Memory B cell (primary cell): ENCODE measurements around the gene OSER1.
"Not testable (repeated sequence)": the region's sequence is repeated elsewhere in the genome, so short reads cannot be mapped to it uniquely, and the experiment has no call there.

Source experiments
- ATAC-seq: fragments of 150-1000 bp; cut with Tn5 transposase; 2 replicates; pipeline ENCODE4 v1.10.0; 2021; ENCODE audit warnings: low read depth, mild to moderate bottlenecking, moderate library complexity
- DNase-seq, 2 donors: peaks; one replicate each; pipeline ENCODE4 v3.0.0; 2022; ENCODE audit warnings: low spot score in 2 of 2
- H3K27ac Mint-ChIP-seq: one replicate; pipeline ENCODE4 v1.8.0; 2022; ENCODE audit warnings: mild to moderate bottlenecking, moderate library complexity, mixed read lengths
- H3K27me3 Mint-ChIP-seq: one replicate; pipeline ENCODE4 v1.8.0; 2022; ENCODE audit warnings: mixed read lengths
- H3K36me3 Mint-ChIP-seq: one replicate; pipeline ENCODE4 v1.8.0; 2022; ENCODE audit warnings: mild to moderate bottlenecking, mixed read lengths
- H3K4me1 Mint-ChIP-seq: one replicate; pipeline ENCODE4 v1.8.0; 2022; ENCODE audit warnings: mixed read lengths
- H3K4me3 Mint-ChIP-seq: one replicate; pipeline ENCODE4 v1.8.0; 2022; ENCODE audit warnings: mild to moderate bottlenecking, moderate library complexity, mixed read lengths
- H3K9me3 Mint-ChIP-seq: one replicate; pipeline ENCODE4 v1.8.0; 2022; ENCODE audit warnings: mixed read lengths

OSER1 gene

GRCh38 chr20:44210406-44211176 lies at the start of gene OSER1:
Gene OSER1, minus strand, starts transcription at chr20:44210771. Its CDS starts 3,814 bp downstream, at chr20:44206957.
- Mint-ChIP-seq H3K27ac (peak within 1 kb of the TSS; percentile 99), H3K27me3 (no peaks in the 10 kb centered on the region), H3K36me3 (peaks cover 5% of the 10 kb centered on the region), H3K4me1 (peaks cover 30% of the 10 kb centered on the region), H3K4me3 (peak within 1 kb of the TSS; percentile 97), H3K9me3 (no peaks in the 10 kb centered on the region)
- DNase-seq (peak; percentile 98 to 100), ATAC-seq (peak; percentile 79)

GRCh38 chr20:44258226-44258890 lies 47.8 kb upstream of the OSER1 start:
- H3K9me3 Mint-ChIP-seq: no peaks in the 10 kb centered on the region
- H3K36me3 Mint-ChIP-seq: peaks cover 2% of the 10 kb centered on the region
- H3K27ac Mint-ChIP-seq: no peak overlapping the region
- ATAC-seq: no peak
- DNase-seq: no peak
- H3K4me3 Mint-ChIP-seq: no peak overlapping the region
- peaks cover 3% of the 10 kb centered on the region for H3K4me1 Mint-ChIP-seq
- H3K27me3 Mint-ChIP-seq: peaks cover 3% of the 10 kb centered on the region

- no peaks in the 10 kb centered on the region for H3K9me3 Mint-ChIP-seq
- peaks cover 8% of the 10 kb centered on the region for H3K27me3 Mint-ChIP-seq
- peaks cover 3% of the 10 kb centered on the region for H3K4me1 Mint-ChIP-seq
- DNase-seq (no peak), ATAC-seq (no peak)
- H3K36me3 Mint-ChIP-seq: peaks cover 7% of the 10 kb centered on the region
- H3K4me3 Mint-ChIP-seq: no peak overlapping the region
- no peak overlapping the region for H3K27ac Mint-ChIP-seq
Observed at GRCh38 chr20:44256961-44257360, 46.4 kb upstream of the OSER1 start.

GRCh38 chr20:44255942-44256341 lies 45.4 kb upstream of the OSER1 start:
- H3K4me3 Mint-ChIP-seq: no peak overlapping the region
- no peak overlapping the region for H3K27ac Mint-ChIP-seq
- H3K36me3 Mint-ChIP-seq: peaks cover 7% of the 10 kb centered on the region
- ATAC-seq (no peak), DNase-seq (no peak)
- peaks cover 3% of the 10 kb centered on the region for H3K4me1 Mint-ChIP-seq
- H3K27me3 Mint-ChIP-seq: peaks cover 10% of the 10 kb centered on the region
- no peaks in the 10 kb centered on the region for H3K9me3 Mint-ChIP-seq

GRCh38 chr20:44254073-44254472 lies 43.5 kb upstream of the OSER1 start:
- peaks cover 7% of the 10 kb centered on the region for H3K36me3 Mint-ChIP-seq
- H3K9me3 Mint-ChIP-seq: no peaks in the 10 kb centered on the region
- peaks cover 3% of the 10 kb centered on the region for H3K4me1 Mint-ChIP-seq
- H3K4me3 Mint-ChIP-seq: no peak overlapping the region
- H3K27me3 Mint-ChIP-seq: peaks cover 13% of the 10 kb centered on the region
- DNase-seq: no peak
- H3K27ac Mint-ChIP-seq: no peak overlapping the region
- ATAC-seq: no peak

- no peaks in the 10 kb centered on the region for H3K9me3 Mint-ChIP-seq
- peaks cover 16% of the 10 kb centered on the region for H3K27me3 Mint-ChIP-seq
- no peak for DNase-seq
- no peak for ATAC-seq
- H3K27ac Mint-ChIP-seq: no peak overlapping the region
- no peak overlapping the region for H3K4me3 Mint-ChIP-seq
- peaks cover under 1% of the 10 kb centered on the region for H3K4me1 Mint-ChIP-seq
- H3K36me3 Mint-ChIP-seq: peaks cover 5% of the 10 kb centered on the region
Observed at GRCh38 chr20:44253528-44253927, 43.0 kb upstream of the OSER1 start.

GRCh38 chr20:44251284-44251683 lies 40.7 kb upstream of the OSER1 start:
- Mint-ChIP-seq H3K4me3 (no peak overlapping the region), H3K4me1 (no peaks in the 10 kb centered on the region), H3K27ac (no peak overlapping the region), H3K36me3 (peaks cover 4% of the 10 kb centered on the region), H3K27me3 (peaks cover 21% of the 10 kb centered on the region), H3K9me3 (no peaks in the 10 kb centered on the region)
- DNase-seq (no peak), ATAC-seq (no peak)

GRCh38 chr20:44248410-44248759 lies 37.8 kb upstream of the OSER1 start:
- Mint-ChIP-seq H3K36me3 (peaks cover 4% of the 10 kb centered on the region), H3K9me3 (peaks cover 2% of the 10 kb centered on the region), H3K27ac (no peak overlapping the region), H3K4me3 (no peak overlapping the region), H3K4me1 (no peaks in the 10 kb centered on the region), H3K27me3 (peaks cover 18% of the 10 kb centered on the region)
- DNase-seq: no peak
- ATAC-seq: no peak

- DNase-seq (no peak), ATAC-seq (no peak)
- Mint-ChIP-seq H3K9me3 (peaks cover 2% of the 10 kb centered on the region), H3K27ac (no peak overlapping the region), H3K36me3 (peaks cover 1% of the 10 kb centered on the region), H3K4me3 (no peak overlapping the region), H3K27me3 (peaks cover 15% of the 10 kb centered on the region), H3K4me1 (no peaks in the 10 kb centered on the region)
Observed at GRCh38 chr20:44247586-44248409, 37.2 kb upstream of the OSER1 start.

GRCh38 chr20:44247131-44247571 lies 36.6 kb upstream of the OSER1 start, which contains the start of gene GDAP1L1:
Gene GDAP1L1, plus strand, starts transcription at chr20:44247308. Its CDS starts 27 bp downstream, at chr20:44247335.
- H3K27ac Mint-ChIP-seq: no peak within 1 kb of the TSS
- H3K36me3 Mint-ChIP-seq: peaks cover under 1% of the 10 kb centered on the region
- no peak for ATAC-seq
- H3K27me3 Mint-ChIP-seq: peaks cover 13% of the 10 kb centered on the region
- peaks cover 3% of the 10 kb centered on the region for H3K9me3 Mint-ChIP-seq
- H3K4me1 Mint-ChIP-seq: no peaks in the 10 kb centered on the region
- DNase-seq: no peak
- no peak within 1 kb of the TSS for H3K4me3 Mint-ChIP-seq

- Mint-ChIP-seq H3K27ac (no peak overlapping the region), H3K4me1 (no peaks in the 10 kb centered on the region), H3K27me3 (peaks cover 17% of the 10 kb centered on the region), H3K4me3 (no peak overlapping the region), H3K9me3 (peaks cover 5% of the 10 kb centered on the region), H3K36me3 (peaks cover 5% of the 10 kb centered on the region)
- ATAC-seq (no peak), DNase-seq (no peak)
Observed at GRCh38 chr20:44245977-44246376, 35.4 kb upstream of the OSER1 start.

GRCh38 chr20:44241796-44242195 lies 31.2 kb upstream of the OSER1 start:
- Mint-ChIP-seq H3K4me3 (no peak overlapping the region), H3K36me3 (peaks cover 5% of the 10 kb centered on the region), H3K4me1 (no peaks in the 10 kb centered on the region), H3K9me3 (peaks cover 7% of the 10 kb centered on the region), H3K27me3 (peaks cover 12% of the 10 kb centered on the region), H3K27ac (no peak overlapping the region)
- ATAC-seq: no peak
- DNase-seq: no peak

GRCh38 chr20:44236840-44237239 lies 26.3 kb upstream of the OSER1 start:
- not testable (repeated sequence) for ATAC-seq, H3K27me3 Mint-ChIP-seq, H3K4me1 Mint-ChIP-seq, H3K4me3 Mint-ChIP-seq, H3K27ac Mint-ChIP-seq, H3K9me3 Mint-ChIP-seq, DNase-seq, H3K36me3 Mint-ChIP-seq

GRCh38 chr20:44235702-44236101 lies 25.1 kb upstream of the OSER1 start:
- DNase-seq (no peak), ATAC-seq (no peak)
- Mint-ChIP-seq H3K27me3 (peaks cover 7% of the 10 kb centered on the region), H3K4me3 (no peak overlapping the region), H3K4me1 (no peaks in the 10 kb centered on the region), H3K9me3 (peaks cover 2% of the 10 kb centered on the region), H3K36me3 (no peaks in the 10 kb centered on the region), H3K27ac (no peak overlapping the region)
